Measurements from ENCODE around the gene NTN1.
"Not testable (repeated sequence)": the region's sequence is repeated elsewhere in the genome, so short reads cannot be mapped to it uniquely, and the experiment has no call there.

Gene NTN1

GRCh38 chr17:9090641-9091096 lies 69.4 kb downstream of the NTN1 start:
- DNase-seq: no peak

- no peak for DNase-seq
Measured at GRCh38 chr17:9094193-9094592, 72.9 kb downstream of the NTN1 start.

GRCh38 chr17:9095390-9095789 lies 74.1 kb downstream of the NTN1 start:
- DNase-seq: no peak

DNA sequence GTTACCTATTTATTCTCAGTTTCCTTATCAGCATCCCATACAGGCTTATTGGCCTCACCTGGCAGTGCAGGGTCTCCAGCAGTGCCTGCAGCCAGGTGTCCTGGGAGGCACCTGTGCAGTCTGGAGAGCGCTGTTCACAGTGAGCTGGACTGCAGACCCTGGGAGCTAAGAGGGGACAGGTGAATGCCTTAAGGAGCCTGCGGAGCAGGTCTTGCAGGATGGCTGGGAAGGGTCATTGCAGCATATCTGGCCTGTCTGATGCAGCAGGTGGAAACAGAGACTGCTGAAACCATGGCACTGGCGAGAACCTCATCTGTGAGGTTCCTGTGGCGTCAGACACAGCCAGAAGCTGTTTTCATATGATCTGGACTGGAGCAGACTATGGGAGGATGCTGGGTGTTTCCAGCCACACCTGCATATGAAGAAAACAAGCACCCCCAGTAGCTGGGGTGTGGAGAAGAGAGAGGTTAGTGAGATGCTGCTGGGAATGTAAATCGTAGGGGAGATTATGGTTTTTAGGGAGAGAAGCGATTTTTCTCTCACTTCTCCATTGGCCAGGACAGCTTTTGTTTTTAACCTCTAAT lies 77.0 kb downstream of the NTN1 start:
- DNase-seq: no peak

DNA sequence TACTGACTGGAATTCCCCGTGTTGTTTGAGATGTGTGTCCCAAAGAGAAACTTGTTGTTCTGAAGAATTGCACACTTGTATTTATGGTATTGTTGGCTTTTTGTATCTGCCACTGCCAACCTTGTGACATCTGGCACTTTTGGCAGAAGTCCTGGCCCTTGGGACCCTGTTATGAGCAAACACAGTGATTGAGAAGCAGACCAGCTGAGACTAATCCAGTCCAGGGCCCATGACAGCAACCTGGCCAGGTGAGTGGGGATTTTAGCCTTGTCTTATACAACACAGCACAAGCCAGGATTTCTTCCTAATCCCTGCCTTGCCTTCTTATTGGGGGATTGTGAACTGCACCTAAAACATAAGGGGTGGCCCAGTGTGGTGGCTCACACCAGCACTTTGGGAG lies 80.0 kb downstream of the NTN1 start:
- DNase-seq: no peak

DNA sequence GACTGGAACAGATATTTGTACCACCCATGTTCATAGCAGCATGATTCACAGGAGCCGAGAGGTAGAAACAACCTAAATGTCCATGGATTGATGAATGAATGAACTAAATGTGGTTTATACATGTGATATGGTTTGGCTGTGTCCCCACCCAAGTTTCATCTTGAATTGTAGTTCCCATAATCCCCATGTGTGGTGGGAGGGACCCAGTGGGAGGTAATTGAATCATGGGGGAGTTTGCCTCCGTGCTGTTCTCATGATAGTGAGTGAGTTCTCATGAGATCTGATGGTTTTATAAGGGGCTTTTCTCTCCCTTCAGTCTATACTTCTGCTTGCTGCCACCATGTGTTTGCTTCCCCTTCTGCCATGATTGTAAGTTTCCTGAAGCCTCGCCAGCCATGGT lies 81.9 kb downstream of the NTN1 start:
- DNase-seq: not testable (repeated sequence)

DNA sequence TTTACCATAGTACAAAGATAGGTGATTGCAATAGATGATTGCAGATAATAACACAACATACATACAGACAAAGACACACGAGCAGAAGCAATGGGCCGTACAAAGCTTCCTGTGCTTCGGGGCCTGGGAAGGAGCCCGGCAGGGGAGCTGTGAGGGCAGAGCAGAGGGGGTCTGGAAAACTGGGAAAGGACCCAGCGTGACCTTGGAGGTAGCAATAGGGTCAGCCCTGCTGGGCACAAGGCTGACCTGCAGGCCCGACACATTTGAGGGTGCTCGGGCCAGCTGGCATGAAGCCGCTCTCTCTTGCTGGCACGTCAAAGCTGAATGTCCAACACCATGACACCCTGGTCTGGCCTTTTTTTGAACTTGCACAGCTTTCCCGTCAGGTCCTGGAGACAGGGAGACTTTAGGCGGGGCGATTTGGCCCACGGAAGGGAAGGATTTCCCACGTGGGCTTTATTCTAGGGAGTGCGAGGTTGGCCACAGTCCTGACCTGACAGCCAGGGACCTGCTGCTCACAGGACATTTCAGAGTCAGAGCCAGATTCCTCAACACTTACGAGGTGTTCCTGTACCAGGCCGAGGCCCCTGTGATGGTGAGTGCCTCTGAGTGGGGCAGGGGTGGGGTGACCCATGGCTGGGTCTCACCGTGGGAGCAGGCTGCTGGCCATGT lies 83.2 kb downstream of the NTN1 start:
- DNase-seq: no peak

DNA sequence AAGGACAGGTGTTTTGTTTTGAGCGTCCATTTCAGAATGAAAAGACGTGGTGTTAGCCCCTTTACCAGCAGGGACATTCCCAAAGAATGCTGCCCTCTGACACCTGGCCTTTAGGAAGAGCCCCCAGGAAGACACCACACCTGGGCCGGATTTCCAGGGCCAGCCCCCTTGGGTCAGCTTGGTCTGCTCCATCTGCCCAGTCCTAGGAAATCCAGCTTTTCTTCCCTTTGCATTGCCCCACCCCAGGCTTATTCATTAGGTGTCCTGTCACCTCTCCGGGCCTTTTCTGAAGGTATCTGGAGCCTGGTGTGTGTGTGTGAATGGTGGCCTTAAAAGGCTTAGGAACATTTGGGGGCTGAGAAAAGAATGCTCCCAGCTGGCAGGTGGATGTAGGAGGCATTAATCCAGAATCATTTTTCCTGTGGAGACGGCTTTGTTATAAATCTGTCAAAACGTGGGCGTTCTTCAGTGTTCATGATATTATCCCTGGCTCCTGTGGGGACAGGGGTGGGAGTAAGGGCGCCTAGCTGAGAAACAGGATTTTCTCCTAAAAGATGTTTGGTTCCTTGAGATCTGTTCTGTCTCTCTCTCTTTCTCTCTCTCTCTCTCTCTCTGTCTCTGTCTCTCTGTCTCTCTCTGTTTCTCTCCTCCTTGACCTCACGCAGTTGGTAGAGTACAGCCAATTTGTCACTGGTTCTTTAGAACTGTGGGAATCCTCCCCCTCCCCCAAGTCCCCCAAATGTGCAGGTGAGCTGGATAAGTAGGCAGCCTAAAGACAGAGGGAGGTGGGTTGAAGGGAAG lies 84.0 kb downstream of the NTN1 start:
- no peak for DNase-seq

GRCh38 chr17:9106278-9106677 lies 85.0 kb downstream of the NTN1 start:
- DNase-seq: not testable (repeated sequence)

DNA sequence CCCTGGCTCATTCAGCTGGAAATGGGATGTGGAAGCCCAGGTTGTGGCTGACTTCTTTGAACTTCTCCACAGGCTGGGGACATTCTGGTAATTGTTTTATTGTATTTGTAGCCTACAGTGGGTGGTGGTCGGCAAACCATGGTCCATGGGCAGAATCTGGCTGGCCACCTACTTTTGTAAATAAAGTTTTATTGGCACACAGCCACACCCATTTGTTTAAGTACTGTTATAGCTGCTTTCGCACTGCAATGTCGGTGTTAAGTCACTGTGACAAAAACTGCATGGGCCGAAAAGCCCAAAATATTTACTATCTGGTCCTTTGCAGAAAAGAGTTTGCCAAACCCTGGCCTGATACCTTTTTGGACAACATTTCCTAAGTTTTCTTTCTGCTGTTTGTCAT lies 86.2 kb downstream of the NTN1 start:
- DNase-seq: no peak

GRCh38 chr17:9108146-9108545 lies 86.8 kb downstream of the NTN1 start:
- DNase-seq: no peak

DNA sequence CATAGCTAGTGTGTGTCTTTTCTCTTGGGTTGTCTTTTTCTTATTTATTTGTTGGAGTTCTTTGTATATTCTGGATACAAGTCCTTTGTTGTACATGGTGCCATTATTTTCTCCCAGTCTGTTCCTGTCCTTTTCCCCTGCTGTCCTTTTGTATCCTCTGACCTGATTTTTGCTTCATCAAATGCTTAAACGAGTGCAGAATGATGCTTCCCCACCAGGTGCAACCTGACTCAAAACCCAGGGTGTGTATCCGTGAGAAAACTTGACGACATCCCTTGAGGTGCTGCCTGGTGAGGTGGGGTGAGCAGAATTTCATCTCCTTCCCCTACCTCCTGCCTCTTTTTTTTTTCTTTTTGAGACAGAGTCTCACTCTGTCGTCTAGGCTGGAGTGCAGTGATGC lies 88.6 kb downstream of the NTN1 start:
- no peak for DNase-seq

DNA sequence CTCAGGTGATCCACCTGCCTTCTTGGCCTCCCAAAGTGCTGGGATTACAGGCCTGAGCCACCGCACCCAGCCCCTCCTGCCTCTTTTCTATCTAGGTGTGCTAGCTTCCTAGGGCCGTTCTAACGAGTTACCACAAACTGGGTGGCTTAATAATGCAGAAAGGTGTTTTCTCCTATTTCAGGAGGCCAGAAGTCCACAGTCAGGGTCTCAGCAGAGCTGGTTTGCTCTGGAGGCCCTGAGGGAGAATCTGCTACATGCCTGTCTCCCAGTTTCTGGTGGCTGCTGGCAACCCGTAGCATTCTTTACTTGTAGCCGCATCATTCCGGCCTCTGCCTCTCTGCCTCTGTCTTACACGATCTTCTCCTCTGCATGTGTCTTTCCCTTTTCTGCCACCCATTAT lies 89.2 kb downstream of the NTN1 start:
- DNase-seq: no peak

DNA sequence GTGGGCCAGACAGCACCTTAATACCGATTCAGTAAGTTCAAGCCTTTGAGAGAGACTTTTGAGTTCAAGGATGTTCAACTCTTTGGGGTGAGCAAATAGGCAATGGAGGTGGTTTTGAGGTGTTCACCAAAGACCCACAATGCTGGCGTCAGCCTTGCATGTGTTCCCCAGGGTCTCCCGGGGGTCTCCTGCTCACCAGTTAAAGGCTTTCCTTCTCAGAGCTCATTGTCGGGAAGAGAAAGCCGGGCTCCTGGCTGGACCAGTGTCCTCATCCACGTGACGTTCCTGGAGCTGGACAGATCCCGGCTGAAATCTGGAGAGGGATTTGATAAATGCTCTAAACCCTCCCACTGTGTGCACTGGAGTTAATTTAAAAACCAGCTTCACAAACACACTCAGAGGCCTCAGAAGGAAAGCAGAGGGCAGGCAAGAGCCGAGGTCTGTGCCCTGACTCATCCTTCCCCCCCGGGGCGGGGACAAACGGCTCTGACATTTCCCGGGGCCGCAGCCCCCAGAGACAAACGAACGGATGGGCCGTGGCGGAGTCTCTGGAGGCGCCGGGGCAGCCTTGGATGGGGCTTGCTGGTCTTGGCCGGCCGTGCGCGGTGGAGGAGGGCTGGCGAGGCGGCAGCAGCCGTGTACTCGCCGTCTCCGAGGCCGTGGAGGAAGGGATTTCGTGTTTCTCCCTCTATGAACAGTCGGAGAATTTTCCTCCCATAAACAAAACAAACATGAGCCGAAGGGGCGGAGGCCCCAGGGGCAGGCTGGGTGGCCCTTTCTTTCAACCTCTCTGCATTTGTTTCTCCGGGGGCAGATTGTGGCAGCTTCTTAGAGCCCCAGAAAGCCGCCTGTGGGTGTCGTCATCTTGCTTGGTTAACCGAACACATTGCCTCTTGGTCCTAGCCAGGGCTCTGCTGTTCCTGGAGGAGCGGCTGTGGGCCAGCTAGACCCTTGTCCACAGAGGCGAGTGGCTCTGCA lies 94.2 kb downstream of the NTN1 start:
- DNase-seq: no peak

- no peak for DNase-seq
Measured at GRCh38 chr17:9116311-9116835, 95.1 kb downstream of the NTN1 start.

DNA sequence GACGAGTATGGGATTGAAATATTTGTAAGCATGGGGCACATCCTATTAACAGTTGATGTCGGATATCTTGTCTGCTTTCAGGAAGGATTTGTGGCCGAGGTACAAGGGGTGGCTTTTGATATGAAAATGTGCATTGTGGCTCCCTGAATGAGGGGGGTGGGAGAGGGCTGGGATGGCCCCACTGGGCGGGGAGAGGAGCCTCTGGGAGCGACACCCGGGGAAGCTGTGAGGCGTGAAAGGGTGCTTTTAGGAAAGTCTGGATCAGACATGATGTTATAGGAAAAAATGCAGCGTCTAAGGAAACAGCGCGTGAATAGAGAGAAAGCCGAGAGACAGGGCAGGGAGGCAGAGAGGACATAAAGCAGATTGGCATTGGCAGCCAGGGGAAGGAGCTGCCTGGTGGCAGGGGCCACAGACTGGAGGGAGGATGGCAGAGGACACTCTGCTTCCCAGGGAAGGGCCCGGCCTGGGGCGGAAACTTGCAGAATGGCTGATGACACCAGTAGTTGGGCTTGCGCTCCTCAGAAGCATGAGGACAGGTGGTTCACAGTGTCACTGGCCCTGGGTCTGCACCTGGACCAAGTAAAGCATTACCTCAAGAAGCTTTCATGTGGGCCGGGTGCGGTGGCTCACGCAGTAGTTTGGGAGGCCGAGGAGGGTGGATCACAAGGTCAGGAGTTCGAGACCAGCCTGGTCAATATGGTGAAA lies 95.7 kb downstream of the NTN1 start:
- no peak for DNase-seq

GRCh38 chr17:9120471-9120870 lies 99.2 kb downstream of the NTN1 start:
- no peak for DNase-seq

DNA sequence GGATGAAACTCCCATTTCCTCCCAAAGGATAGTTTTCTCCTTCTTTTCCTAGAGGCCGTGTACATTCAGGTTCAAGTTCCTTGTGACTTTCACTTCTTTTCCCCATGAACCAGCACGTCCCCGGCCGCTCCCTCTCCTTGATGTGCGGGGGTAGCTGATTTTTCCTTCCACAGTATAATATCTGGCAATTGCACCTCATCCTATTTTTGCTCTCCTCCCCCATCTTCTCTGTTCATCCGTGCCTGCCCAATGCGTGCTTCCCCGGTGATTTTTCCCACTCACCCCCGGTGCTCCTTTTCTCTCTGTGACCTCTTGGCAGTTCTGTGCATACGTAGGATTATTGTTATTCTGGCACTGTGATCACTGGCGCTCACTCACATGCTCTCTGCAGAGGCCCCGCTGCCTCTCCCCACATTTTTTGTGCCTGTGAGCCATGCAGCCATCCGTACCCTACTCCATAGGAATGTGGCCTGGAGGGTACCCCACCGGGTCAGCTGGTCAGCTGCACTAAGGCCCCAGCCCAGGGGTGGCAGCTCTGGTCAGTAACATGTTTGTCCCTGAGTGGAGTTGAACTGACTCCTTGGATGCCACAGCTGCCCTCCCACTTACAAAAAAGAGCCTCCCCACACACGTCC lies 100.0 kb downstream of the NTN1 start:
- DNase-seq: no peak

DNA sequence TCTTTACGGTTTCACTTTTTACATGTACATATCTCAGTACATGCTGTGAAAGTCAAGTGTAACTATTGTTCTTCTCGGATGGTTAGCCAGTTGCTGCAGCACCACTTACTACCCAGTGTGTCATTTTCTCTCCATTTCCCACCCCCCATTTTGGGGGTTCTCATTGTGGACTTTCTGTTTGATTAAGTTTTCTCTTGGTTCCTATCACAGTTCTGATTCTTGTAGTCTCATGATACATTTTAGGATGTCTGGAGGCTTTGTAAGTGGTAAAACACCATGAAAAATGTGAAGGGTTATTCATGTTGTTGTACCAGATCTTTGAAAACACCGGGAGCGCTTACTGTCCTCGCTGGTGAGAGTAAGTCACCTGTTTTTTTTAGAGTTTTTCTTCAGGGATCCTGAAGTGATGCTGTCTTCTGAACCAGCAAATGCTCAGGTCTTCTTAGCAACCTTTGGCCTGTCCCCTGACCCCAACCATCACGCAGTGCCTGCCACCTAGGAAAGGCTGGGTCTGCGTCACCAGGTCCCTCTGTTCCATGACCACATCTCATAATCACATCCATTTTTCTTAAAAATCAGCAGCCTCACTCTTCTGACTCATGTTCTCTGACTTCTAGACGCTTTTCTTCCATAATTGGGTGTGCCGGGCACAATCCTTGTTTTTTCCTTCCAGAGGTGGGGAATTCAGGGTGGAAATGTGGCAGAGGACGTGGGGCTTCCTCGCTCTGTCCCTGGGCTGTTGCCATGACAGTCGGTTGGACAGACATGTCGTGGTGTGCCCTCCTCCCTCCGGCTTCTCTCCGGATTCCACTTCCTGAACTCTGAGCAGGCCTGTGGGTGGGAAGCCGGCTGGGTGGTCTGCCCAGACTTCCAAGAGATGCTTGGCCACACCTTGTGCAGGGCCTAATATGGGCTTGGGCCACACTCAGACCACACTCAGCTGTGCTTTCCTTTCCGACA lies 102.6 kb downstream of the NTN1 start:
- DNase-seq: no peak

DNA sequence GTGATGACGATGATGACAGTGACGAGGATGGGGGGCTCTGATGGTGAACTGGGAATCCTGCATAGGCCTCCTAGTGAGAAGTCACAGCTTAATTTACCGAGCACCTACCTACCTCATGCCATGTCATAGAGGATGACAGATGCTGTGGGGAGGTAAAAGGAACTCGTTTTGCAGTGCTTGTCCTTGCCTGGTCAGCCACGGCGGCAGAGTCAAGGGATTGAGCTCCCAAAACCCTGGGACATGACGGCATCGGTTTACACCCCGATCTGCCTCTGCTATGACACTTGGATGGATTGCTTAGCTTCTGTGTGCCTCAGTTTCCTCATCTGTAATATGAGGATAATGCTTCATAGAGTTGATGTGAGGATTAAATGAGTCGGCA lies 103.2 kb downstream of the NTN1 start:
- DNase-seq: no peak

Measured in activated CD4-positive, CD25-positive, alpha-beta regulatory T cell treated with anti-CD3 and anti-CD28 coated beads, Interleukin-2, amount 50 U/mL, for 72 hours (primary cell).